Activated T-cell treated with anti-CD3 and anti-CD28 coated beads for 24 hours (primary cell): ENCODE results near the gene CELA1.

Source experiments
- DNase-seq: peaks from one replicate; pipeline ENCODE4 v3.0.0-alpha.2; 2020; ENCODE audit warnings: low read depth

The CELA1 gene

DNA sequence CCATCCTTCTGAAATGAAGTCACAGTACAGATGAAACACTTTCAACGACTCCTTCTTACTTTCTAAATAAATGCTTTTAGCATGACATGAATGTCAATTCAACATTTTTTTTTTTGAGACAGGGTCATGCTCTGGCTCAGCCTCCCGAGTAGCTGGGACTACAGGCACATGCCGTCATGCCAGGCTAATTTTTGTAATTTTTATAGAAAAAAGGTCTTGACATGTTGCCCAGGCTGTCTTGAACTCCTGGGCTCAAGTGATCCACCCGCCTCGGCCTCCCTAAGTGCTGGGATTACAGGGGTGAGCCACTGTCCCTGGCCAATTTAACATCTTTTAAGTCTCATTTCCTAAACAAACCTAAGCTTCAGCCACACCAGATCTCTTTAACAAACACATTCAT is 28.4 kb upstream of the CELA1 start:
- no peak for DNase-seq

DNA sequence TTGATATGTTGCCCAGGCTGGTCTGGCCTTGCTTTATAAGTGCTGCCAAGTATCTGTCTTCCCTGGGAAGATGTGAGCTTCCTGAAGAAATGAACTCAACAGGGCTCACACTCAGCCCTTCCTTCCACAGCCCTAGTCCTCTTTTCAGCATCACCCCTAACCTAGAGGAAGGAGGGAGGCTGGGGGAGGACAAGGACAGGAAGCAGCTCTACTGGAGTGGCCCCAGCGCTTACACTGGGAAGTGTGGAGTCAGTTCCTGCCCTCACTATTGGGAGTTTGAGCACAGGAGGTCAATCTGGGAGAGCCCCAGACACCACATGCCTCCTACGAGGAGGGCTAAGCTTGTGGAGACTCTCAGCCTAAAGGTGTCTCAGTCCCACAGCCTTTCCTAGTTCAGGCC is 27.9 kb upstream of the CELA1 start:
- no peak for DNase-seq

DNA sequence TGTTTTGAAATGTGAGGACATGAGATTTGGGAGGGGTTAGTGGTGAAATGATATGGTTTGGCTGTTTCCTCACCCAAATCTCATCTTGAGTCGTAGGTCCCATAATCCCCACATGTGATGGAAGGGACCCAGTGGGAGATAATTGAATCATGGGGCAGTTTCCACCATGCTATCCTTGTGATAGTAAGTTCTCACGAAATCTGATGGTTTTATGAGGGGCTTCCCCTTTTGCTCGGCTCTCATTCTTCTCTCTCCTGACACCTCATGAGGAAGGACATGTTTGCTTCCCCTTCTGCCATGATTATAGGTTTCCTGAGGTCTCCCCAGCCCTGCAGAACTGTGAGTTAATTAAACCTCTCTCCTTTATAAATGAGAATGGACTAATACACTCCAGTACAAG is 26.7 kb upstream of the CELA1 start:
- no peak for DNase-seq

DNA sequence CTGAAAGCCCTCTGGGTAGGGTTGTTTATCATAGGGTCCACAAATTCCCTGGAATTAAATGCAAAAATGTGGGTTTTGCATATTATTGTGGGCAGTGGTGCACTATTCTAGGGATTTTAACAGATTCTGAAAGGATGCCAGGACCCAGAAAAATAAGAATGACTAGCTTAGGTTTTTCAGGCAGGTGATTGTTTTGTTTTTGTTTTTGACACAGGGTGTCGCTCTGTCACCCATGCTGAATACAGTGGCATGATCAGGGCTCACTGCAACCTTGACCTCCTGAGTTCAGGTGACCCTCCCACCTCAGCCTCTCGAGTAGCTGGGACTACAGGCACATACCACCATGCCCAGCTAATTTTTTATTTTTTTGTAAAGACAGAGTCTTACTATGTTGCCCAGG is 25.5 kb upstream of the CELA1 start:
- DNase-seq, result no peak

DNA sequence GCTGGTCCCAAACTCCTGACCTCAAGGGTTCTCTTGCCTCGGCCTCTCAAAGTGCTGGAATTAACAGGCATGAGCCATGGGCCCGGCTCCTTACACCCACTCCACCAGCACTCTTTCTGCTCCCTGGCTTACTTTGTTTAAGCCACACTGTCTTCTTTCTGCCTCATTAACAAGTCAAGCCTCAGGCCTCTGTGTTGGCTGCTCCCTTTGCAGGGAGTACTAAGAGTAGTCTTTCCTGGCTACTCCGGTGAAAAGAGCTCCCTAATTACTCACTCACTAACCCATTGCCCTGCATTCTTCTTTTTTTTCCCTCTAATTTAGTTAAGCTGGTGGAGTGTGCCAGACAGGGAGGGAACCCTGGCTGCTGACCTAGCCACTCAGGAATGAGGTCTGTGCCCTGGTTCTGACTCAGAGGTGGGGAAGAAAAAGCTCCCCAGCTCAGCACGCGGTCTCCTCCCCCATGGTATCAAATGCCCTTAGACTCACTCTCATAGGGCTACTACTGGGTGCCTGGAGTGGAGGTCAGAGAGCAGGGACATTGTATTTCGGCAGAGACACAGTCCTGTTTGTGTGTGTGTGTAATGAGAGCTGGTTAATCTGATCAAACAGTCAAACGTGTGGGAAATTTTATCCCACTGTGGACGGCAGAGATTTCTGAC is 24.9 kb upstream of the CELA1 start:
- no peak for DNase-seq

DNA sequence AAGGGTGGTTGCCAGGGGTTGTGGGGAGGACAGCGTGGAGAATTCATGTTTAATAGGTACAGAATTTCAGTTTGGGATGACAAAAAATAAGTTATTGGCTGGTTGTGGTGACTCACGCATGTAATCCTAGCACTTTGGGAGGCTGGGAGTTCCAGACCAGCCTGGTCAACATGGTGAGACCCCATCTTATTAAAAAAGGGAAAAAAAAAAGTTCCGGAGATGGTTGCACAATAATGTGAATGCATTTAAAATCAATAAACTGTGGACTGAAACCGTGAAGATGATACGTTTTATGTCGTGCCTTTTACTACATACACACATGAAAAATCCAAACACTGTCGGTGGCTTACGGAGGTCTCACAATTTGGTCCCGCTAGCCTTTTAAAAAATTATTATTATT is 24.2 kb upstream of the CELA1 start:
- DNase-seq, result no peak

DNA sequence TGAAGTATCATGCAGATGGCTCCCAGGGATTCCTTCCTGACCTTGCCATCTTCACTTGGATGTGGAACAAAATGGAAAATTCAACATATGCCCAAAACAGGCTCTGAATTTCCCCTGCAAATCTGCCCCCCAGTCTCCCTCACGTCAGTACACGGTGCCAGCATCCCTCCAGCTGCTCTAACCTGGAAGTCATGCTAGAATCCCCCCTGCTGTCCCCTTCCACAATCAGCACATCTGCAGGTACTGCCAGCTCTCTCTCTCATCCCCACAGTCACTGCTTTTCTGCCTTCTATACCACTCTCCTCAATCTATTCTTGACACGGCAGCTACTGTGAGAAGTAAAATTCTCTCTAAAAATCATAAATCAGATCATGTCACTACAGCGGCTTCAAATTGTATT is 23.1 kb upstream of the CELA1 start:
- DNase-seq, result no peak

DNA sequence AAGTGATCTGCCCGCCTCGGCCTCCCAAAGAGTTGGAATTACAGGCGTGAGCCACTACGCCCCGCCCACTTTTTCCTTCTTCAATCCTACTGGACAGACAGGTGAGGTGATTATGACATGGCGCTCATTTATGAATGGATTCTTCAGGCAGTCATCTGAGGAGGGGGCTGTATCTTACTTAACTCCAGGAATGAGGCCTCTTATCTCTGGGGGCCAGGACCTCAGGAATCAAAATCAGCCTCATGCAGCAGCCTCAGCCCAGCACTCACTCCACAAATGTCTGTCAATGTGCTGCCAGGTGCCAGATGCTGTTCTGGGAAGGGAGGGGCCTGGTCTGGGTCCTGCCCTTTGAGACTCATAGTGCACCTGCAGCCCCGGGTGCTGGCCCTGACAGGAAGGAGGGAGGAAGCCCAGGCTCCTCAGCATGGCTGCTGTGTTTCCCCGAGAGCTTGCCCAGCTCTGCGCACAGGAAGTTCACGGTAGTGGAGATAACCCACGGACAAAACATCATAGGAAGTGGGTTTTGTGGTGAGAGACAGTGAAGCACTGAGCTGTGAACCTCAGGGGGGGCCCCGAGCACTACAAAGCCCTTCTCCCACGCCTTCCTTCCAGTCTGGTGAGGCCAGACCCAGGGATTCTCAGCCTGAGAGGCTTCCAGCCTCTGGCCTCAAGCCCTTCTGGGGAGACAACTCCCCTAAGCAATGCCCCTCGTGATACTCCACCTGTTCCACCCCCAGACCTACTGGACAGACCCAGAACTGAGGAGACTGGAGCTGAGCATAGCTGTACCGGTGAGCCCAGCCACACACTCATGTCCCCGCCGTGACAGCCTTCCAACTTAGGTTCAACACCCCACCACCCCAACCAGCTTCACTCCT is 22.4 kb upstream of the CELA1 start:
- peak; percentile 80 for DNase-seq

DNA sequence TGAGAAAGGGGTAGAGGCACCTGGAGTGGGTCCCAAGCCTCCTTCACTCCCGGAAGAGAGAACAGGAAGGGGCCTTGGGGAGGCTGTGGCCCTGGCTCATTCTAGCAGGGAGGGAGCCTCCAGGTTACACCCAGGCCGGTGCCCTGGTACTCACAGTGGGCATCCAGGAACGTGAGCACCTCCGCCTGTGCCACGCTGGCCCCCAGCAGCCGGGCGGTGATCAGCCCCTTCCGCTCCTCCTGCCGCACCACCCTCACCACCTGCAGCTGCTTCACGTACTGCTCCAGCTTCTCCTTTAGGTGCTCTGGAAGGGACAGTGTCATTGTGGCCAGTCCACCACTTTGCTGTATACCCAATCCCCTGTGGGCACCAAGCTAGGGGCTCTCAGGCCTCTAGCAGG is 18.8 kb upstream of the CELA1 start:
- no peak for DNase-seq

DNA sequence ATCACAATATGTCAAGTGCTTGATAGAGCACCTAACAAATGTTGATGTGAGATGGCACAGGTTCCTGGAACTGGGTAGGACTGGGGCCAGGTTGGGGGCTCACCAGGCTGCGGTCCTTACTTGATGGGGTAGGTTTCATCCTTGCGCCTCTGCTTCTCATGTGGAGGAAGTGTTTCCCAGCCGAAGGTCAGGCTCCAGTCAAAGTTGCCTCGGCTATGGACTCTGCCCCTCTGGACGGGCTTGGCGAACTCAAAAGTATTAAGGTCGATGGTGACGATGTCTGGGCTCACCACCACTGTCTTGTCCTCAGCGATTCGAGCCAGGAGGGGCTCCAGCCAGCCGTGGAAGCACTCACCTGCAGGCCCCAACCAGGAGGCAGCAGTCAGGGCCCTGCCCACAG is 17.5 kb upstream of the CELA1 start:
- no peak for DNase-seq

DNA sequence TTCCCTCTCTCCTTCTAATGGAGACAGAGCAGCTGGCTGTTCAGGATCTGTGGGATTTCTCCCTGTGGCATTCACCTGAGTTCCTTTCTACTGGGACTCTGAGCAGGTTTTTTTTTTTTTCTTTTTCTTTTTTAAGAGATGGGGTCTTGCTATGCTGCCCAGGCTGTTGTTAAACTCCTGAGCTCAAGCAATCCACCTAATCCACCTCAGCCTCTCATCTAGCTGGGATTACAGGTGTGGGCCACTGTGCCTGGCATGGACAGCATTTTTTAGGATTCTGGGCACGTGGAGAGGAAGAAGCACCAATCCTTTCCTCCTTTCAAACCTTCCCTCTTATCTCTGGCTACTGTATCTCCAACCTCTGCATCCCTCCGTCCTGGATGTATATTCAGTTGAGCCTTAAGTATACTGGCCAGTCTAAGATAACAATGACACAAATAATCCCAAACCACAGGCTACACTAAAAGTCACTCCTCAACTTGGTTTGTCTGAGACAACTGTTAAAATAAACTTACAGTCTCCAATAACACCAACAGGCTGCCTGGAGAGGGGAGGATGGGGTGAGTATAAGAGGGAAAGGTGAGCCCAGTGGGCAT is 16.4 kb upstream of the CELA1 start:
- no peak for DNase-seq

DNA sequence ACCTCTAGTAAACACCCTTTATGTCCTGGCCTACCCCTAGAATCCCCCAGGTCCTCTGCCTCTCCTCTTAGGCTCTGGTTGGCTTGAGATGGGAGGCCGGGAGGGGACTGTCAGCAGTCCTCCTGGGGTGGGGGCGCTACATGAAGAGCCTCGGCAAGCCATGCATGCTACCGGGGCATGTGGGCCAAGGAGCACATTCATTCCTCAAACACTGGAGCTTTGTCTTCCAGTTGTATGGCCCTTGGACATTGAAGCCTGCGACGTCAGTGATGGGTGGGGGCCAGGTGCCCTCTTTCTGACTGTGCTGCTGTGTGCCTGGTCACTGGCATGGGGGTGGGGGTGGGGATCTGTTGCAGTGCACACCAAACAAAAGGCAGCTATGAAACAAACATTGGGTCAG is 15.8 kb upstream of the CELA1 start:
- no peak for DNase-seq

DNA sequence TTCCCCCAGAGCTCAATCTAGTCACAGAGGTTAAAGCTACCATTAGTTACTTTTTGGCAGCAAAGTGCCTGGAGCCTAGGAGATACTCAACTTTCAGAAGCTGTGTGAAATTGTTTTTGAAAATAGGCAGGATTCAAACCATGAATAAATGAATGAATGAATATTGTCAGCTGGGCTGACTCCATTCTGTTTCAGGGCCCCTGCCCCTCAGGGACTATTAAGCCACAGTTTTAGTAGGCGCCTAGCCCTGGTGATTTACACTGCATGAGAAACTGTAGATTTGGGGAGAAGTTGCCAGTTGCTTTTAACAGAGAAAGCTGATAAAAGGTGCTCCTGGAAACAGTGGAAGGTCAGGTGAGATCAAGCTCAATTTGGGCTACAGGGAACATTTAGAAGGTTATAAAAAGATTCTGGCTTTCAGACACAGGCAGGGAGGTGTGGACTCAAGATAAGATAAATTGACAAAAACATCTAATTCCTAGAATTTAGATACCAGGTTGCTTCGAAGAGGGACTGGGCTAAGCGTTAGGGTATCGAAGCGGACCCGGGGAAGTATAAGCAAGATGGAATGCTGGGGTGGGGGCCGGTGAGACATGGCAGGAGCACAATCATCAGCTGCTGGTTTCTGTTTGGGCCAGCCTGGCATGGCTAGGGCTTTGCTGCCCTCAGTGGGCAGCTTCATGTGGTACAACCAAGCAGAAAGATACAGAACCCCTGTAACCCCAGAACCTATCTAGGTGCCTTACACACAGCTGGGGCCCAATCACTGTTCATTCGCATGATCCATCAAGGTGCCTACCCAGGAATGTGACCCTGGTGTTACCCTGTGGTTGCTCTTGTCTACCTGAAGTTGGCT is 14.9 kb upstream of the CELA1 start:
- DNase-seq, result no peak

DNA sequence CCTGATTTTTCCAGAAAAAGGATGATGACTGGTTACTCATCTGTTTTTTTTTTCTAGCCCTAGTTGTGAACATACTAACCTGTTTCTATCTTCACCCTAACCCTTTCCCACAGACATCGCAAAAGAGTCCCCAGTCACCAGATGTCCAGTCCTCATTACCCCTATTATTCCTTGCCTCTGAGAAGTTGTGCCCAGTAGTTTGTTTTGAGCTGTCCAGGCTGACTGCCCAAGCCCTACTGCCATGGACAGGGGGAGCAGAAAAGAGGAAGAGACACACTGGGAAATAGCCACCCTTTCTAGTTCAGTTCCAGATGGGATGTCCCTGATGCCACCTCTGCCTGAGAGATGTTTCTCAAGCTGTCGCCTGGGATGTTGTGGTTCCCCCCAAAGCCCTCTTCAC is 13.8 kb upstream of the CELA1 start:
- no peak for DNase-seq

DNA sequence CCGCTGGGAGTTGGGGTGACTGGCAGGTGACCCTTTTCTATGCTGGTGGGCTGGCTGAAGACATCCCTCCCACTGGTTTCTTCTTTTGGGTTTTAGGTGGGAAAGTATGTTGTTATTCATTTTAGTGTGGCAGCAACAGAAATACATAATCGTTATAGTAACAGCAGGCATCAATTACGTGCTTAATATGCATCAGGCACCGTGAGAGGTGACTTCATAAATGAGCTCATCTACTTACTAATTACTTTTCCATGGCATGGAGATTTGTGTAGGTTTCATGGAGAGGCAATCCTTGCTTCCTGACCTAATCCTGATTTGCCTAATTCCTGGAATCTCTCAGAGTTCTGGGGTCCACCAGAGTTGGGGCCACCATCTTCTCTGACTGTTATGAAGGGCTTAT is 13.4 kb upstream of the CELA1 start:
- DNase-seq, result no peak

DNA sequence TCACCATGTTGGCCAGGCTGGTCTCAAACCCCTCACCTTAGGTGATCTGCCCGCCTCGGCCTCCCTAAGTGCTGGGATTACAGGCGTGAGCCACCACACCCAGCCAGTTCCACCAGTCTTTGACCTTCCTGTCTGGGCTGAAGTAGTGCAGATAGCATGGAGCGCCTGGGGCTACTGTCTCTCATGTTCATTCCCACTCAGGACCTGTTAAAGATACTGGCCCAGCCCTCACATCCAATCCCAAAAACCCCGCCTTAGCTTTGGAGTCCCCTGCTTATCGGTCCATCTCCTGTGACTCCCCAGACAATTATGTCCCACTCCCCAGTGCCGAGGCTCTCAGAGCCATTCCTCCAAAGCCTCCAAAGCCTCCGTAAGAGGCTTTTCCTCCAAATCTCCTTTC is 12.0 kb upstream of the CELA1 start:
- no peak for DNase-seq

DNA sequence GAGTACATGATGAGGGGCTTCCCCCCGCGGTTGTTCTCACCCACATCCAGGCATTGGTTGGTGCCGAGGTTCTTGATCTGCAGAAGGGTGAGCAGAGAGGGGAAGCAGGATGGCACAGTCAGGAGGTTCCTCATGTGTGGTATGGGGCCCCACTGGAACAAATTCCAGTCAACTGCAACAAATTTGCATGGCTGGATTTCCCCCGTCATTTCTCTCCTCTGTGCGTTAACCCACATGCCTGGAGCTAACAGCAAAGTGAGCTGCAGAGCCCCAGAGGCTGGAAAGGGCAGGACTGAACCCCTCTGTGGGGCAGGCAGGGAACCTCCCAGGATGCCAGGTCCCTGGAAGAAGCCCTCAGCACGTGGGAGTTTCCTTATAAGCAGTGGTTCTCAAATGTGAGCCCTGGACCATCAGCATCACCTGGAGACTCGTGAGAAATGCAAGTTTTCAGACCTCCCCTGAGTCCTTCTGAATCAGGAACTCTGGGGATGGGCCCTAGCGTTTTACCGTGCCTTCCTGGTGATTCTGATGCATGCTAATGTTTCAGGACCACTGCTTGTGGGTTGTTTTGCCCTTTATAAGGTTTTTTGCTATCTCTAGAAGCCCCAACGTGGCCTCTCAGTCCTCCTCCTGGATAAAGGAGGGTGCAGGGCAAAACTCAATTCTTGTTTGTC is 11.0 kb upstream of the CELA1 start:
- no peak for DNase-seq

DNA sequence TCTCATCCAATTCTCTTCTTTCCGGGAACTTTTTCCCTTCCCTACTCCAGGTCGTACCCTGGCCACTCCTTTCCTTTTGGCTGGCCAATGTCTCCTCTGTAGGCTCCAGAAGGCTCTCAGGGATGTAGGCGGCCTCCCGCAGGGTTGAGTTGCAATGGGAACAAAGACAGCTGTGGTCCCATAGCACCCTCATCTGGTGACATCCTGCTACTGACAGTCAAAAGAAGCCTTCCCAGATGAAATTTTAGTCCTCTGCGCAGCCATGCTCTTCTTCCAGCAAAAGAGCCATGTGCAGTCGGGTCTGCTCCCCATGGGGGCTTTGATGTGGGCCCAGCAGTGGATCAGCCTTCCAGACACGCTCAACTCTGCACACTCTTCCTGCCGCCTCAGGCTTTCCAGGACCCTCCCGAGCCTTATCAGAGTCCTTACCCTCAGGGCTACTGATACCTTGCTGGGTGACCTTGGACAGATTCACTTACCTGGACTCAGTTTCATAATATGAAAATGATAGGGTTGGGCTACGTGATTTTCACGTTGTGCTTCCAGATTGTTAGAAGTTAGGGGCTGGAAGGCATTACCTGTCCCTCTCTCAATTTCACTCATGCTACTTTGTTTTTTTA is 5.5 kb upstream of the CELA1 start:
- DNase-seq, result peak; percentile 20

DNA sequence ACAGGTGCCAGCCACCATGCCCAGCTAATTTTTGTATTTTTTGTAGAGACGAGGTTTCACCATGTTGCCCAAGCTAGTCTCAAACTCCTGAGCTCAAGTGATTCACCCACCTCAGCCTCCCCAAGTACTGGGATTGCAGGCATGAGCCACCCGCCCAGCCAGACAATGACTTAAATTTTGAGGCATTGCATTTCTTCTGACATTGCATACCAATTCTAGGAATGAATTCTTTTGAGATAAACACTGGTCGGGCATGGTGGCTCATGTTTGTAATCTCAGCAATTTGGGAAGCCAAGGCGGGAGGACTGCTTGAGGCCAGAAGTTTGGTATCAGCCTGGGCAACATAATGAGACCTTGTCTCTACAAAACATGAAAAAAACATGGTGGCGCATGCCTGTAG is 2.5 kb upstream of the CELA1 start:
- DNase-seq, result no peak

DNA sequence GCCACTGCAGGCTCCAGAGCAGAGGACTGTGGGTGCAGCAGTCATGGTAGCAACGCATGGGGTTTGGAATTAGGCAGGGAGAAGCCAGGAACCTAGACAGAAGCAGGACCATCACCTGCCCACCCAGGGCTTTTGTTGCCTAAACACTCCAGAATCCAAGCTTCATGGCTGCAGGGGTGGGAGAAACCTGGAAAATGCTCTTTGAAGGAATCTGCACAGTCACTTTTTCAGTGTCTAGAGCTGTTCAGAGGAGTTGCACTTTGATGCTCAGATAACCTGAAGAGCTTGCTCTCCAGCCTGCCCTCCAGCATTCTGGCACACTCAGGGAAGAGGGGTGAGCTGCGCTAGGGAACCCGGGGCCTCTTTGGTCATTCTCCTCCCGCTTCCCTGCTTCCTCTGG is 1.6 kb upstream of the CELA1 start:
- DNase-seq, result no peak

DNA sequence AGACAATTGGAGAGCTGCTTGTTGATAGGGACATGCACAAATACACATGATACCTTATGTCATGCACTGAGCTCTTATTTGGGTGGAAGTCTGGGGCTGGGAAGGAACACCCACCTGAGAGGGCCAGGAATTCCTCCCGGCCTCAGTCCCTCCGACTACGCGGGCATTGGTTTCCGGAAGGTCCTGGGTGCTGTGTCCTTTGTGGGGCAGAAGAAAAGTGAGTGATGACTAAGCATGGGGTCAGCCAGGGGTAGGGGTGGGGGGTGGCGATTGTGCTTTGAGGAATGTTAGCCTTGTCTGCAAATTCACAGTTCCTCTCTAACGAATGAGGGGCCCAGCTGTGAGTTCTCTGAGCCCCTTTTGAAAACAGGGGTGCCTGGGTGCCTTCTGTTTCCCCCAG is 798 bp downstream of the CELA1 start:
- DNase-seq, result no peak

DNA sequence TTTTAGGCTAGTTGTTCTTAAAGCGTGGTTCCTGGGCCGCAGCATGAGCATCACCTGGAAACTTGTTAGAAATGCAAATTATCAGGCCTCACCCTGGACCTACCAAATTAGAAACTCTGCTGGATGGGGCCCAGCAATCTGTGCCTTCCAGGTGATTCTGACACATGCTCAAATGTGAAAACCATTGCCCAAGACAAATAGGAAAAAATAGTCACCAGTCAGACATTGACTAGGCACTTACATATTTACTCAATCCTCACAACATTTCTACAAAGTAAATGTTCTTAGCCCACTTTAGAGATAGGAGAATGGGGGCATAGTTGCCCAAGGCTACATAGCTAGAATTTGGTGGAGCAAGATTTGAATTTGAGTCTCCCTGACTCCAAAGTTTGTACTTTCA is 3.3 kb downstream of the CELA1 start:
- no peak for DNase-seq
